Mammary epithelial cell (primary cell): ENCODE data around the gene MEI1.

Source experiments
- CTCF ChIP-seq, 2 donors: IDR thresholded peaks in 1 of 2; conservative IDR thresholded peaks in 1 of 2; 2 replicates each; pipeline ENCODE4 v1.5.1; 2011 to 2012; ENCODE audit warnings: inconsistent platforms in 2 of 2, low read length in 2 of 2, mild to moderate bottlenecking in 2 of 2, control low read depth in 1 of 2, low read depth in 1 of 2; ENCODE audit not compliant: insufficient read depth in 1 of 2; ENCODE audit errors: extremely low read depth in 1 of 2
- EZH2 ChIP-seq: IDR thresholded peaks from 2 replicates; pipeline ENCODE4 v1.6.1; 2012; ENCODE audit warnings: low read length, inconsistent platforms, borderline replicate concordance

GRCh38 chr22:41682033-41682807, 17.1 kb upstream of the MEI1 start:
- TF ChIP-seq EZH2 (no peak), CTCF (conservative IDR thresholded peaks at IDR 0.05 in 1 of 2, IDR thresholded peaks at IDR 0.05 in 1 of 2; ENCODE audit: extremely low read depth in 1 of 2, insufficient read depth in 1 of 2, low read depth in 1 of 2, low read length in 2 of 2) (no peak)
